H1 (cell line): ENCODE data around the gene C2orf76. TPM values are rescaled to one million over a fixed set of nuclear protein-coding genes. Genes with fewer than 3 reads are reported as not detected.

Source experiments
- CTCF ChIA-PET: fragments of 300-600 bp; sonication (Branson Sonifier 250); formaldehyde crosslinking; loops from one replicate; lab custom pipeline; 2021; ENCODE audit not compliant: partially characterized antibody; lab: Charles Lee
- POLR2A ChIA-PET: fragments of 300-600 bp; sonication (Branson Sonifier 250); formaldehyde crosslinking; loops from one replicate; lab custom pipeline; 2021; ENCODE audit warnings: inconsistent platforms; ENCODE audit not compliant: partially characterized antibody; lab: Charles Lee
- DNase-seq, 2 experiments: peaks; one replicate each; pipeline versions ENCODE4 v3.0.0 to v3.0.0-alpha.2; 2010 to 2022; ENCODE audit warnings: low spot score in 2 of 2, low read depth in 1 of 2, mixed read lengths in 1 of 2
- FAIRE-seq: peaks from 2 replicates; lab custom pipeline; 2011; peaks lifted over from hg19 to GRCh38; lab: Jason Lieb, UNC
- H2AFZ ChIP-seq: 2 replicates; pipeline ENCODE4 v1.8.1; 2012; ENCODE audit warnings: low read length, inconsistent platforms
- H2AK5ac ChIP-seq: 2 replicates; pipeline ENCODE4 v1.6.1; 2013; ENCODE audit warnings: low read depth, low read length
- H2BK120ac ChIP-seq: replicated peaks from 2 replicates; pipeline ENCODE3; 2013; ENCODE audit warnings: low read depth, low read length, inconsistent platforms
- H2BK12ac ChIP-seq: 2 replicates; pipeline ENCODE4 v1.6.1; 2013; ENCODE audit warnings: low read depth, low read length
- H2BK15ac ChIP-seq: 2 replicates; pipeline ENCODE4 v1.6.1; 2013; ENCODE audit warnings: low read length
- H2BK20ac ChIP-seq: 2 replicates; pipeline ENCODE4 v1.6.1; 2013; ENCODE audit warnings: low read length
- H2BK5ac ChIP-seq: 2 replicates; pipeline ENCODE4 v1.6.1; 2013; ENCODE audit warnings: low read depth, low read length
- H3K14ac ChIP-seq: 2 replicates; pipeline ENCODE4 v1.6.1; 2013; ENCODE audit warnings: inconsistent platforms; ENCODE audit not compliant: insufficient read length
- H3K18ac ChIP-seq: 2 replicates; pipeline ENCODE4 v1.6.1; 2013; ENCODE audit warnings: low read length; ENCODE audit errors: extremely low read depth
- H3K23ac ChIP-seq: 2 replicates; pipeline ENCODE4 v1.6.1; 2013; ENCODE audit warnings: inconsistent platforms; ENCODE audit not compliant: insufficient read length
- H3K23me2 ChIP-seq: 2 replicates; pipeline ENCODE4 v1.6.1; 2013; ENCODE audit warnings: low read depth, low read length
- H3K27ac ChIP-seq: 2 replicates; pipeline ENCODE4 v1.6.1; 2011; ENCODE audit warnings: low read depth, low read length, inconsistent platforms
- H3K27me3 ChIP-seq, 4 experiments: replicated peaks in 1 of 4; 1 replicate in 1 of 4; 2 replicates in 3 of 4; pipeline versions ENCODE4 v1.6.1 to v1.8.1; 2011 to 2013; ENCODE audit warnings: low read length in 3 of 4, mild to moderate bottlenecking in 3 of 4, inconsistent platforms in 2 of 4, mixed read lengths in 2 of 4, moderate library complexity in 1 of 4; ENCODE audit not compliant: control insufficient read depth in 3 of 4, insufficient read depth in 3 of 4; ENCODE audit errors: extremely low read depth in 1 of 4
- H3K36me3 ChIP-seq, 4 experiments: 2 replicates each; pipeline versions ENCODE4 v1.6.1 to v1.8.1; 2011 to 2013; ENCODE audit warnings: mild to moderate bottlenecking in 4 of 4, low read length in 3 of 4, moderate library complexity in 2 of 4, control low read depth in 1 of 4, inconsistent platforms in 1 of 4; ENCODE audit not compliant: insufficient read depth in 4 of 4, control insufficient read depth in 2 of 4
- H3K4ac ChIP-seq: replicated peaks from 2 replicates; pipeline ENCODE3; 2013; ENCODE audit warnings: low read length, low read depth, mixed read lengths, inconsistent platforms; ENCODE audit not compliant: insufficient read length
- H3K4me1 ChIP-seq, 4 experiments: replicated peaks in 1 of 4; 1 replicate in 1 of 4; 2 replicates in 3 of 4; pipeline versions ENCODE4 v1.6.1 to v1.8.1; 2011 to 2013; ENCODE audit warnings: low read length in 3 of 4, inconsistent platforms in 2 of 4, mixed read lengths in 1 of 4; ENCODE audit not compliant: insufficient read depth in 4 of 4, control insufficient read depth in 3 of 4
- H3K4me2 ChIP-seq, 2 experiments: 2 replicates each; pipeline versions ENCODE4 v1.6.1 to v1.8.1; 2011 to 2013; ENCODE audit warnings: low read depth in 2 of 2, low read length in 2 of 2, control low read depth in 1 of 2, inconsistent platforms in 1 of 2, mild to moderate bottlenecking in 1 of 2; ENCODE audit not compliant: insufficient read depth in 1 of 2
- H3K4me3 ChIP-seq, 4 experiments: fragments of 200-600, 300-600 bp in 1 of 4; sonication (generic), shearing (Covaris generic), sonication (Bioruptor Twin) in 1 of 4; 2 replicates each; pipeline versions ENCODE4 v1.5.1 to v1.8.1; 2011 to 2016; ENCODE audit warnings: low read length in 4 of 4, low read depth in 3 of 4, control low read depth in 2 of 4, inconsistent platforms in 2 of 4, mild to moderate bottlenecking in 2 of 4, mixed read lengths in 1 of 4, moderate library complexity in 1 of 4; ENCODE audit not compliant: insufficient read depth in 2 of 4; ENCODE audit errors: extremely low read depth in 1 of 4
- H3K56ac ChIP-seq: replicated peaks from 2 replicates; pipeline ENCODE3; 2013; ENCODE audit warnings: low read depth, mild to moderate bottlenecking, mixed read lengths, low read length, inconsistent platforms; ENCODE audit not compliant: insufficient read length
- H3K79me1 ChIP-seq: 2 replicates; pipeline ENCODE4 v1.6.1; 2013; ENCODE audit warnings: low read depth, low read length, control low read depth
- H3K79me2 ChIP-seq, 2 experiments: 2 replicates each; pipeline versions ENCODE4 v1.6.1 to v1.8.1; 2012 to 2013; ENCODE audit warnings: low read length in 2 of 2, mild to moderate bottlenecking in 2 of 2, inconsistent platforms in 1 of 2; ENCODE audit not compliant: insufficient read depth in 2 of 2, control insufficient read depth in 1 of 2
- H3K9ac ChIP-seq, 4 experiments: replicated peaks in 1 of 4; 1 replicate in 1 of 4; 2 replicates in 3 of 4; pipeline versions ENCODE4 v1.6.1 to v1.8.1; 2011 to 2013; ENCODE audit warnings: low read depth in 3 of 4, low read length in 3 of 4, control low read depth in 2 of 4, mild to moderate bottlenecking in 2 of 4, moderate library complexity in 2 of 4, inconsistent platforms in 1 of 4; ENCODE audit errors: extremely low read depth in 1 of 4
- H3K9me3 ChIP-seq, 2 experiments: 2 replicates each; pipeline versions ENCODE4 v1.6.1 to v1.8.1; 2012 to 2013; ENCODE audit warnings: mild to moderate bottlenecking in 2 of 2, moderate library complexity in 2 of 2, control low read depth in 1 of 2, inconsistent platforms in 1 of 2, low read depth in 1 of 2, low read length in 1 of 2, mixed read lengths in 1 of 2; ENCODE audit not compliant: insufficient read depth in 2 of 2
- H4K20me1 ChIP-seq, 2 experiments: replicated peaks in 1 of 2; 2 replicates each; pipeline versions ENCODE3 to v1.8.1; 2011 to 2013; ENCODE audit warnings: inconsistent platforms in 2 of 2, low read length in 2 of 2, mild to moderate bottlenecking in 1 of 2; ENCODE audit not compliant: insufficient read depth in 2 of 2, control insufficient read depth in 1 of 2
- H4K5ac ChIP-seq: 2 replicates; pipeline ENCODE4 v1.6.1; 2013; ENCODE audit warnings: low read length, low read depth, mixed read lengths, inconsistent platforms; ENCODE audit not compliant: insufficient read length
- H4K8ac ChIP-seq: 2 replicates; pipeline ENCODE4 v1.8.0; 2013; ENCODE audit warnings: mild to moderate bottlenecking, moderate library complexity, low read length, inconsistent platforms; ENCODE audit not compliant: insufficient read depth; ENCODE audit errors: extremely low read depth
- H4K91ac ChIP-seq: replicated peaks from 2 replicates; pipeline ENCODE3; 2013; ENCODE audit warnings: low read length, mixed read lengths, inconsistent platforms; ENCODE audit not compliant: insufficient read length
- TEAD4 ChIP-seq: IDR thresholded peaks from 2 replicates; pipeline ENCODE4 v1.6.1; 2012; ENCODE audit warnings: low read depth, low read length, inconsistent platforms, mixed read lengths
- YY1 ChIP-seq: IDR thresholded peaks from 2 replicates; pipeline ENCODE4 v1.6.1; 2011; ENCODE audit warnings: low read depth, mild to moderate bottlenecking, low read length
- WGBS, 2 experiments: shearing (Covaris generic) in 1 of 2; methylation state at CpG; one replicate each; pipeline versions ENCODE4 v1.1.6 to v1.1.7; 2013 to 2015; ENCODE audit warnings: low lambda C conversion rate in 2 of 2, mixed read lengths in 2 of 2, inconsistent platforms in 1 of 2, low coverage in 1 of 2, missing lambda C conversion rate in 1 of 2; ENCODE audit not compliant: insufficient replicate concordance in 2 of 2, insufficient coverage in 1 of 2, insufficient read length in 1 of 2; ENCODE audit errors: extremely low coverage in 1 of 2, missing lambda C conversion rate in 1 of 2; 5-methylcytosine and 5-hydroxymethylcytosine counted together
- polyA plus RNA-seq, 7 experiments: library from polyadenylated mRNA; depleted of rRNA in 3 of 7; stranded (reverse) in 5 of 7; unstranded in 2 of 7; fragments of >200 nt in 5 of 7; fragments of 200-250 nt in 2 of 7; gene quantifications; 1 replicate in 5 of 7; 2 replicates in 1 of 7; 4 replicates in 1 of 7; pipeline versions ENCODE4 v1.2.1 to v1.2.3, GENCODE V29; 2011 to 2013; ENCODE audit warnings: missing spikeins in 2 of 7, mixed read lengths in 2 of 7
- total RNA-seq: library from RNA; stranded (reverse); fragmentation: NEBNext Ultra II Directional; extraction: Animal tissue kit (Norgen Biotek cat#: 25700); gene quantifications from 2 replicates; pipeline ENCODE4 v1.2.1, GENCODE V29; 2021

The C2orf76 gene
- total and polyA plus RNA-seq, 2 of the 8 experiments (the other 6 are each of a cell fraction or from before 2014, with no cell fraction given): 4.4 to 5.0 TPM

DNA sequence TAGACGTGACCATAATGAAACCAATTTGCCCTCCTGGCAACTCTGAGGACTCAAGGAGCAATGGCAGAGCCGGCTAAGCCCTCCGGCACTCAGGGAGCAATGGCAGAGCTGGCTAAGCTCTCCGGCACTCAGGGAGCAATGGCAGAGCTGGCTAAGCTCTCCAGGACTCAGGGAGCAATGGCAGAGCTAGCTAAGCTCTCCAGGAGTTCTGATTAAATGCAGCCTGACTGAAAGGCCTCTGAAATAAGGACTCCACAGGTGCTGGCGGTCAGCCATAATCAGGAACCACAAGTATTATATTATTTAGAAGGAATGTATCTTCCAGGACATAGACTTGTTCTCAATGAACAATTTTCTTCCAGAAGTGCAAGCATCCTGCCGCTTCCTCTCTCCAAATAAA lies 65.2 kb downstream of the C2orf76 start:
- no peaks in the 10 kb centered on the region for H4K20me1 ChIP-seq
- H2BK120ac ChIP-seq: no peak overlapping the region
- FAIRE-seq (no peak), DNase-seq (no peak)
- no peak overlapping the region for H3K27ac ChIP-seq
- no peak overlapping the region for H3K56ac ChIP-seq
- no peak overlapping the region for H2BK15ac ChIP-seq
- H3K23me2 ChIP-seq: no peaks in the 10 kb centered on the region
- no peak overlapping the region for H3K23ac ChIP-seq
- H4K5ac ChIP-seq: no peak overlapping the region
- 93% methylated on average over 6 of the region's 6 CpGs; no CpG with 5 or more reads in 1 of the 2 experiments for WGBS, 2 experiments
- H3K18ac ChIP-seq: no peak overlapping the region
- no peaks in the 10 kb centered on the region for H3K79me1 ChIP-seq
- H2BK5ac ChIP-seq: no peak overlapping the region
- H3K27me3 ChIP-seq: no peaks in the 10 kb centered on the region
- no peaks in the 10 kb centered on the region for H3K9me3 ChIP-seq
- H2AFZ ChIP-seq: no peak overlapping the region
- no peak overlapping the region for H2BK20ac ChIP-seq
- no peak overlapping the region for H3K9ac ChIP-seq
- no peaks in the 10 kb centered on the region for H3K36me3 ChIP-seq
- CTCF ChIA-PET: interaction anchor here (0.6 to 3.1 kb wide), 5 partner anchors 10 to 420 kb away, joined by 3 to 19 read pairs (median 5); no protein-coding TSS in a partner anchor
- no peak overlapping the region; the same call in 1 of the 2 replicates for H4K8ac ChIP-seq
- no peak overlapping the region for H3K4me3 ChIP-seq
- H3K4me2 ChIP-seq: no peak overlapping the region
- no peak overlapping the region for H4K91ac ChIP-seq
- no peak overlapping the region for H2AK5ac ChIP-seq
- H2BK12ac ChIP-seq: no peak overlapping the region
- POLR2A ChIA-PET: interaction anchor here (0.9 to 1.0 kb wide), 2 partner anchors 9 to 79 kb away, joined by 3 read pairs; no protein-coding TSS in a partner anchor
- no peak overlapping the region for H3K4ac ChIP-seq
- H3K79me2 ChIP-seq: no peaks in the 10 kb centered on the region
- TF ChIP-seq TEAD4: no peak
- peak; percentile 70 for TF ChIP-seq YY1
- H3K14ac ChIP-seq: no peak overlapping the region
- peaks cover 0 to 6% (median 0%) of the 10 kb centered on the region in 4 experiments; a peak in 3 of 7 replicates for H3K4me1 ChIP-seq
